SK-N-SH treated with all-trans-retinoic acid at 6 μM for 48 hours (cell line): ENCODE data around the gene CYP19A1.
"Not testable (repeated sequence)": the region's sequence is repeated elsewhere in the genome, so short reads cannot be mapped to it uniquely, and the experiment has no call there.

Source experiments
- BACH2 ChIP-seq: fragments of 250-450 bp; sonication (Bioruptor Pico); IDR thresholded peaks from 2 replicates; pipeline ENCODE4 v1.9.0; 2021; ENCODE audit warnings: mild to moderate bottlenecking, borderline replicate concordance
- CREB5 ChIP-seq: fragments of 250-450 bp; sonication (Bioruptor Pico); IDR thresholded peaks from 2 replicates; pipeline ENCODE4 v1.5.1; 2020; ENCODE audit warnings: low read depth, mild to moderate bottlenecking, moderate library complexity
- CSRNP3 ChIP-seq: fragments of 250-450 bp; sonication (Bioruptor Pico); IDR thresholded peaks from 2 replicates; pipeline ENCODE4 v1.5.1; 2021; ENCODE audit warnings: mild to moderate bottlenecking, moderate library complexity
- PATZ1 ChIP-seq: fragments of 250-450 bp; sonication (Bioruptor Pico); IDR thresholded peaks from 2 replicates; pipeline ENCODE4 v1.8.0; 2020; ENCODE audit warnings: mild to moderate bottlenecking, moderate library complexity, borderline replicate concordance
- RARB ChIP-seq: fragments of 250-450 bp; sonication (Bioruptor Pico); IDR thresholded peaks from 2 replicates; pipeline ENCODE4 v1.8.0; 2021; ENCODE audit warnings: mild to moderate bottlenecking, moderate library complexity
- ZFP30 ChIP-seq: fragments of 450-650 bp; formaldehyde crosslinking; IDR thresholded peaks from 2 replicates; pipeline ENCODE4 v1.5.0; 2022; ENCODE audit warnings: mild to moderate bottlenecking, moderate library complexity
- ZNF70 ChIP-seq: fragments of 450-650 bp; formaldehyde crosslinking; IDR thresholded peaks from 2 replicates; pipeline ENCODE4 v1.5.0; 2020; ENCODE audit warnings: mild to moderate bottlenecking, moderate library complexity

DNA sequence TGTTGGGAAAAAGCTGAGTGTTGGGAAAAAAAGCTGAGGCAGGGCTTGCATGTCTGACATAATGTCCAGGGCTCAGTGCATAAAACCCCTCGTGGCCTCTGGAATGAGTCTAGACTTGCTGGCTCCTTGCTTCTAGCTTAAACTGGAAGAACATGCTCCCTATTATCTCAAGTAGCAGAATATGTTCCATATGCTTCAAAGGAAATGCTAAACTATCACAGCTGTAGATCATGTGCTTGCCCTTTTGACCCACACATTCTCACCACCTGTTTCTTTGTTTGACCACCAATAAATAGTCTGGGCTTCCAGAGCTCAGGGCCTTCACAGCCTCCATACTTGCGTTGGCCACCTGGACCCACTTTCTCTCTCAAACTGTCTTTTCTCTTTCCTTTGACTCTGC lies 56.2 kb downstream of the CYP19A1 start:
- not testable (repeated sequence) for TF ChIP-seq PATZ1 (CRISPR knock-in tag); CREB5 (CRISPR knock-in tag); CSRNP3 (CRISPR knock-in tag); RARB (CRISPR knock-in tag); ZNF70; ZFP30; BACH2 (CRISPR knock-in tag)
